NCI-H460 (cell line): ENCODE measurements around the gene GUCY1A1. TPM values are rescaled to one million over a fixed set of nuclear protein-coding genes. Genes with fewer than 3 reads are reported as not detected.

ENCODE experiments used
- DNase-seq: peaks from one replicate; pipeline ENCODE4 v3.0.0-alpha.2; 2016; ENCODE audit warnings: low read depth; ENCODE audit errors: extremely low read depth
- total RNA-seq: library from RNA; depleted of rRNA; stranded (reverse); fragments of >200 nt; shearing (Covaris generic); gene quantifications from 2 replicates; pipeline ENCODE4 v1.2.3, GENCODE V29; 2014

The GUCY1A1 gene
- total RNA-seq, 1 experiment from 2014 or later, result 0.92 TPM

- DNase-seq, result no peak
These were observed 8.5 kb upstream of the GUCY1A1 start for GRCh38 chr4:155657985-155658680.

GRCh38 chr4:155658681-155659064, 8.0 kb upstream of the GUCY1A1 start:
- no peak for DNase-seq

- no peak for DNase-seq
These were observed 7.5 kb upstream of the GUCY1A1 start for GRCh38 chr4:155659176-155659575.

- DNase-seq, result no peak
These were observed 6.2 kb upstream of the GUCY1A1 start for GRCh38 chr4:155660436-155660835.

DNA sequence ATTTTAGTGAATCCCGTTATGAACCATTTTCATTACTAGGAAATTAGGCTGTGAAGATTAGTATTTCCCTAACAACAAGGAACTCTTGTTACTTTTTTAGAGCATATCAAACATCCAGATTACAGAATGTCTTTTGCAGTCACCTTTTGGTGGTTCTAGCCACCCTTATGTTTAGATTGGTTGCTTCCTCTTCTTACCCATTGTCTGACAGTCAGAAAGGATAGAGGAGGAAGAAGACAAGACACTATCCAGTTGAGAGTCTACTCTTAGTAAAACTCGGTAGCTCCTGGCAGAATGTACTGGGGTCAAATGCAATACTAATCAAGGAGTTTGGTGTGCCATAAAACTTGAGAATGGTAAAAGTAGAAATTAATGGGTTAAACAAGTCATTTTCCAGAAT, 1.6 kb upstream of the GUCY1A1 start:
- DNase-seq, result no peak

- DNase-seq, result no peak
These were observed 547 bp downstream of the GUCY1A1 start for GRCh38 chr4:155667222-155667567.

DNA sequence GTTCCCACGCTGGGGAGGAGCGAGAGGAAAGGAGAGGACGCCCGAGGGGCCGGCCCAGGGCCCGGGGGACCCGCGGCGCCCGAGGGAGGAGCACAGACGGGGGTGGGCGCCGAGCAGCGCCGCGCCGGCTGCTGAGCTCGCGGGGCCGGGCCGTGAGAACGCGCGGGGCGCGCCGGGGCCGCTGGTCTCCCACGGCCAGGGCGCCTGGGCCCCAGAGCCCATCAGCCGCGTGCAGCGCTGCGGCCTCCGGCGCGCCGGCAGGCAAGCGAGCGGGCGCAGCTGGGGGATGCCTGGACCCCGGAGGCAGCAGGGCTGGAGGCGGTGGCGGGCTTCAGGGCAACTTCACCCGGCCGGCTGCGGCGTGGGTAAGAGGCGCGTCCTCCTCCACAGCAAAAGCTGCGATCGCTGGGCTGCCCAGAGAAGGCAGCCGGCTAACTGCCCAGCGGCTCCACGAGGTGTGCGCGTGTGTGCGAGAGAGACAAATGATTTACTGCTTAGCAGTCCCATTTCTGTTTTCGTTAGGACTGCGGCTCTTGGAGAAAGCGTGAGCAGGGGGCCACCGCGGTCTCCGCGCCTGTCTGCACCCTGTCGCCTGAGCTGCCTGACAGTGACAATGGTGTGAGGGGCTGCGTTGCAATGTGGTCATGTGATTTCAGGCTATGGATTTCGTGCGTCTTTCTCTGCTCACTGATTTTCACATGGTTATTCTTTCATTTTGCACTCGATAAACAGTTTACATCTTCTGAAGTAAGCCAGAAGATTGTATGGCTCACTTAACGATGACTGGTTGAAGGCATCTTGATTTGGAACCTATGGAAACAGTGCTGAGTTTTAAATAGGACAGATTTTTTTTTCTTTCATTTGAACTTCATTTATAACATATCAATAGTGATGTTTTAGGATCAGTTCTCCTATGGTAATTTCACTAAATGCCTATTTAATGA, 1.2 kb downstream of the GUCY1A1 start:
- peak; percentile 11 for DNase-seq

DNA sequence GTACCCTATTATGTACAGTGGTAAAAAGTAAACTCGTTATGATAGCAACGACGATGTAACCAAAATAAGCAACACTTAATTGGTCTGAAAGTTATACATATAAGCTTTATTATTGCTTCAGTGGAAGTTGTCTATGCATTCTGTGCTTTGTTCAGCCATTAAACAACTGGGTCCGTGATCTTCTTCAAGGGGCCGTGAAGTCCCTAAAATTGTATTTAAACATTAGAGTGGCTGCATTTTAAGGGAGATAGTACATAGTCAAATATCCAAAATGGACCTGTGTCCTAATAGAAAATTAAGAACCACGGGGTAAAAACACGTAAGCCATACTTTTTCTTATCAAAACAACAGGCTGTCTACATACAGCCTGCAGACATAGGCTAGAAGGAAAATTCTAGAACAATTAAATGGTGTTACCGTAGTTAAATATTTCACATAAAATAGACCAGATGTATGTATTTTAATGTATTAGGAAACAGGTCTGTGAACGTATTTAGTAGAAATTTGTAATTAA, 2.1 kb downstream of the GUCY1A1 start:
- no peak for DNase-seq

- DNase-seq, result no peak
These were observed 5.7 kb downstream of the GUCY1A1 start for GRCh38 chr4:155672342-155672741.

- no peak for DNase-seq
These were observed 6.9 kb downstream of the GUCY1A1 start for GRCh38 chr4:155673453-155673979.

DNA sequence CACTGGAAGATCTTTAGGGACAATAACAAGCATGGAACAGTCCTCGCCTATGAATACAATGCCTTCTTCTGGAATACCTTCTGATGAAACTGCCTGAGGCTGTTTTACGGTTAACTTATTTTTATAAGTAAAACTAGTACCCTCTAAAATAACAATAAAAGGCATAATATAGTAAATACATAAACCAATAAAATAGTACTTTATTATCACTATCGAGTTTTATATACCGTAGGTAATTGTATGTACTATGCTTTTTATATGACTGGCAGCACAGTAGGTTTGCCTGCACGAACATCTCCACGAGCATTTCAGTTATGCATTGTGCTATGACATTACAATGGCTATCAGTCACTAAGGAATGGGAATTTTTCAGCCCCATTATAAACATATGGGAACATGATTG, 8.0 kb downstream of the GUCY1A1 start:
- no peak for DNase-seq

DNA sequence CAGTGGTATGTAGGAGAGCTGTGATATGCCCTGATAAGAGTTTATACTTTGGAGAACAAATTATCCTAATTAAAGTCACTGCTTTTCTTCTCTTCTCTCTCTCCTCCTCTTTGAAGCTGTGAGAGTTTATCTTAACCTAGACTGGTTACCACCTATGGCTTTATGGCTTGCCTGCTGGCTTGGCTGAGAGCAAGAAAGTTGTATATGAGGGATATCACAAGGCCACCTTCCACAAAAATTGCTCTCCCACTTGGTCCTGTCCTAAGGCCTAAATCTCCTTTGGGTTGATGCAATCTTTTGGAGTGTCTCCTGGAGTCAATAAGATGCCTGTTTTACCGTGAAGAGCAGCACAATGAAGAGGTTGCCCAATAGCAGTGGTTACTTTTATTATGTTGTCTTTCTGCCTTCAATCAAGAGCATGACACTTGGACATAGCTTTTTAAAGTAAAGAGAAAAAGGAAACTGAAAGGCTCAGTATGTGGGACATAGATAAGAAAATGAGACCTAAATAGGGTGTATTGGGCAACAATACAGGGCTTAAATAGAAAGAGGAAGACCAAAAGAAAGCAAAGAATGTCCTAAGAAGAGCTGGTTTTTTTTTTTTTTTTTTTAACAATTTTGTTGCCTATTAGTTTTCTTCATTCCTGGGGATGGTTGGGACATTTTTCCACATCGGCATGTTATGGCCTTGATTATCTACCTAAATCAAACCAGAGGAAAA, 9.2 kb downstream of the GUCY1A1 start:
- no peak for DNase-seq

GRCh38 chr4:155676430-155676825, 9.8 kb downstream of the GUCY1A1 start:
- DNase-seq, result no peak

DNA sequence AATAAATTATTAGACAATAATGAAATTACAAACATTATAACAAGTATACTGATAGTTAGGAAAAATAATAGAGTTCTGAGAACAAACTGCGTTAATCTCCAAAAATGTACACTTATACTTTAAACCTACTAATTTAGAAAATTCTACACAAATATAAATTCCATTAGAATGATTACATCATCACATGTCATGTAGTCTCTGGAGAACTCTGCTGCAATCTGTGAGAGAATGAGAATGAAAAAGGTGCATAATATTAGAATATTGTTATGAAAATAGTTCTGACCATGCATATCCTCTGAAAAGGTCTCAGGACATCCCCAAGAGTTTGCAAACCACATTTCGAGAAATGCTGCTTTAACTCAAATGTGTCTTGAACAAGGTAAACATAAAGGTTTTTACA, 11.4 kb downstream of the GUCY1A1 start:
- no peak for DNase-seq

DNA sequence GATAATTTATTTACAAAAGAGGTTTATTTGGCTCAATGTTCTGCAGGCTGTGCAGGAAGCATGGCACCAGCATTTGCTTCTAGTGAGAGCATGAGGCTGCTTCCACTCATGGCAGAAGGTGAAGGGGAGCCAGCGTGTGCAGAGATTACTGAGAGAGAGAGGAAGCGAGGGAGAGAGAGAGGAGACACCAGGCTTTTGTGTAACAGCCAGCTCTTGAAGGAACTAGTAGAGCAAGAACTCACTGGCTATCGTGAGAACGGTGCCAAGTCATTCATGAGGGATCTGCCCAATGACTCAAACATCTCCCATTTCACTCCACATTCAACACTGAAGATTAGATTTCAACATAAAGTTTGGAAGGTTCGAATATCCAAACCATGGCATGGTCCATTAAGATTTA, 12.7 kb downstream of the GUCY1A1 start:
- no peak for DNase-seq

DNA sequence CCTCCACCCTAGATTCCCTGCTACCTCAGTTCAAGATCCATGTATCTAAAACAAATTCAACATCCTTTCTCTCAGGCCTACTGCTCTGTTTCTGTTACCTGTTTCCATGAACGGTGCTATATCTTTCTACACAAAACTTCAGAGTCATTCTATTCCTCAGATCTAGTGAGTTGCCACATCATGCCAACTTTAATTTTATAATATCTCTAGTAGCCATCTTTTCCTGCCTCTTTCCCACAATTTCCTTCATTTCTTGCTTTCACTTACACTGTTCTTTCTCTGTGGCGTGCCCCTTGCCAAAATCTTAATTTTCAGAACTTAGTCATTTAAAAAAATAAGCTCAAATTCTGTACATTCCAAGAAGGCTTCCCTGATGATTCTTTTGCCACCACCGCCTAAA, 15.2 kb downstream of the GUCY1A1 start:
- DNase-seq, result no peak

GRCh38 chr4:155684423-155684822, 17.8 kb downstream of the GUCY1A1 start:
- no peak for DNase-seq

GRCh38 chr4:155684892-155685541, 18.4 kb downstream of the GUCY1A1 start:
- no peak for DNase-seq

DNA sequence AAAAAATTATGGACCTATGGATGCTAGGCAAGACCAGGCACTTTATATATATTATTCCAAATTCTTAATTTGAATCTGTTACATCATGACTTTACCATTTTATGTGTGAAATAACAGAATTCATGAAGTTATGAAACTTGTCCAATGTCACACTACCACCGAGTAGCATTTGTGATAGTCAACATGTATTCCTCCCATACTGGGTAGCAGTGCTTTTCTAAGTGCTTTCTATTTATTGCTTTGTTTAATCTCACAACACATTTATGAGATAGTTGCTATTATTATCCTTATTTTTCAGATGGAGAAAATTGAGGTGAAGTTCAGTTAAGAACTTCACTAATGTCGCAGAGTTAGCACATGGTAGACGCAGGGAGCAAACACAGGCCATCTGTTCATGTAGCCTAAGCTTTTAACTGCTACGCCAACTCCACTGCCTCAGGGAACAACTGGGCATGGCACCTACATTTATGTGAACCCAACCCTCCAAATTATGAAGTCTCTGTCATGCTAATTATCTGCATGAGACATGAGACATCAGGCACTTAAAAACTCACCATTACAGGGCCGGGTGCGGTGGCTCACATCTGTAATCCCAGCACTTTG, 20.8 kb downstream of the GUCY1A1 start:
- no peak for DNase-seq

DNA sequence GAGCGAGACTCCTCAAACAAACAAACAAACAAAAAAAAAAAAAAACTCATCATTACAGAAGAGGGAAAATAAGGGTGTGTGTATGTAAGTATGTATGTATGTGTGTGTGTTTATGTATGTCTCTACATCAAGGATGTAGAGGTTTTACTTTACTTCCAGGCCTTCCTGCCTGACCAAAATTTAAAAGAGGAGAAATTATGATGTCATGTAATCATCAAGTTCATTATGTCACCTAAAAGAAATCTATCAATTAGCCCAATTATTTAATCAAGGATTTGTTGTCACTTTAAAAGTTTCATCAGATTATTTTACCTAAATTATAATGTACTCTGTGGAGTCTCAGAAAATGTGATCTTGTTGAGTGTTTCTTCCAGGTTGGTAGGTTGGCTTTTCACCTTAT, 21.6 kb downstream of the GUCY1A1 start:
- DNase-seq, result no peak
